Activated CD4-positive, CD25-positive, alpha-beta regulatory T cell (primary cell): Measurements from ENCODE around the gene LGI4.

Experiments
- DNase-seq, 4 experiments: peaks; one replicate each; lab custom pipeline; 2025; lab: John Stamatoyannopoulos, UW

The LGI4 gene

DNA sequence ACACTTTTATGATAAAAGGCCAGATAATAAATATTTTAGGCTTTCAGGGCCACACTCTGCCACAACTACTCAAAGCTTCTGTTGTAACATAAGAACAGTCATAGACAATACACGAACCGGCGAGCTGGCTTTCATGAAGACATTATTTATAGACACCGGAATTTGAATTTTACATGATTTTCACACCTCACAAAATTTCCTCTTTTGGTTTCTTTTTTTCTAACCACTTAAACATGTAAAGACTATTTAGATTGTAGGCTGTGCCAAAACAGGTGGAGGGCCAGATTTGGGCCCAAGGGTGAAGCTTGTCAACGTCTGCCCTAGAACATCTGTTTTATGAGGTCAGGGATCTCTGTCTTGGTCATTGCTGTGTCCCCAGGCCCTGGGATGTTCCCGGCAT lies 48.9 kb downstream of the LGI4 start:
- no peak for DNase-seq

DNA sequence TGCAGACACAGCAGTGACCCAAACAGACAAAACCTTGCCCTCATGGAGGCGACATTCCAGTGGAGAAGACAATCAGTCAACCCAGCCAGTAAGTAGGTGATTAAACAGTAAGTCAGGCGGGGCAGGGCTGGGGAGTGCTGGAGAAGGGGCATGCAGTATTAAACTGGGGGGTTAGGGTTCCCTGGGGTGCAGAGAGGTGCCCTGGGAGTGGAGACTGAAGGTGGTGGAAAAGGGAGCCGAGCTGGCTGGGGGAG lies 50.4 kb downstream of the LGI4 start:
- DNase-seq = no peak

DNA sequence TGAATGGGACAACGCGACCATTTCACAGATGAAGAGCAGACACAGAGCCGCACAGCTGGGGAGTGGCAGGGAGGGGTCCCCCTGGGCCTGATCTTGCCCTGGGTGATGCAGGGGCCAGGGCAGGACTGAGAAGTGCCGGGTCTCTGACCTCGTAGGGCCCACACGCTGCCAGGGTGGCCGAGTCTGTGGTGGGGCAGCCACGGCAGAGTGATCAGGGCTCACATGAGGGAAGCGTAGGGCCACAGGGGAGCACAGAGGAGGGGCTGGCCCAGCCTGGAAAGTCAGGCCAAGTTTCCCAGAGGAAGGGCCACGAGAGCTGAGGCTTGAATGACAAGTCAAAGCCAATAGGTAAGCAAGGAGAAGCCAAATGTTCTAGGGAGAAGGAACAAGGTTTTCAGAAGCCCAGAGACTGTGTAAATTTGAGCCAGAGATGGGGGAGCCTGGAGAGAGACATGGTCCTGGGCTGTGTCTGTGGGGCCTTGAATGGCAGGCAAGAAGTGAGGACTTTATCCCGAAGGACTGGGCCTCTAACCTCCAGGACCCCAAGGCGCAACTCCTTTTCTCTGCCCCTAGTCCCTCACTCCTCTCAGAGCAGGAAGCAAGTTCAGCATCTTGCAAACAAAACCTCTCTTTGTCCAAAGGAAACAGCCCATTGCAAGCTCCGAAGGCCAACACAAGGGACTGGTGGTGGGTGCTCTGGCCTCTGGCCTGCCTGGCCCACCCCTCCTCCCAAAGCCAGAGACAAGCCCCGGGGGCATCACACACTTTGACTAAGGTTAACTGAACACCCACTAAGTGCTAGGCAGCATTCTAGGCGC lies 51.0 kb downstream of the LGI4 start:
- DNase-seq = no peak

DNA sequence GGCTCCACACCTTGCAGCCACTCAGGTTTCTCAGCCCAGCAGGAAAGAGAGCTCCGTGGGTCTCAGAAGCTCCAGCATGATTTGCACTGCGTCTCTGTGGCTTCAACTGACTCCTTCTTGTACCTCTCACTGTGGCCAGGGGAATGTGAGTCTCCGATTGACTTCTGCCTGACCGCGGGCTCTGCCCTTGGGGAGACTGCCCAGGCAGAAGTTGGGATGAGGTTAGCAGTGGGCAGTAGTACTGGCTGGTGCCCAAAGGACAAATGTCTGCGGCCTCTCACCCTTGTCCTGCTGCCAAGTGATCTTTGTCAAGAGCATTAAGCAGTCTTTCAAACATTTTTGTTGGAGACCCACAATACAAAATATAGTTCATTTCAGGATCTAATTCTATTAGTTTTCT lies 53.7 kb downstream of the LGI4 start:
- DNase-seq = no peak

DNA sequence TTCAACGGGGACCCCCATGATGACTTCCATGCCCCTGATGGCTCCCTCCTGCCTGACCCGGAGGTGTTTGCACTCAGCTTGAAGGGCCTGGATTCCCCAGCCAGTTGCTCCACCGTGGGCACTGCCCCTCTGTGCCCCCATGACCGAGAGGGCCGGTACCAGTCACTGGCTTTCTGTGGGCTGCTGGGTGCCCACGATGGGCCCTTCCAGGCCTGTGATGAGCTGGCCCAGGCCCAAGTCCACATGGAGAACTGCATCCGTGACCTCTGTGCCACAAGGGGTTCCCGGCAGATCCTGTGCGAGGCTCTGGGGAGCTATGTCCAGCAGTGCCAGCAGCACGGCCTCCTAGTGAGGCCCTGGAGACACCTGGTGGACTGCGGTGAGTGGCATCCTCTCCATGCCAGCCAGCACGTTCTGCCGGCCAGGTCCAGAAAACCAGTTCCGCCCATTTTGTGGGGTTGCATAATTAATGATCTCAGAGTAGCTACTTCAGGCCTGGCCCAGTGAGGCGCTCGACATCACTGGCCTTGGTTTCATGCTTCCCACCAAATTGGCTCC lies 54.2 kb downstream of the LGI4 start:
- no peak for DNase-seq

DNA sequence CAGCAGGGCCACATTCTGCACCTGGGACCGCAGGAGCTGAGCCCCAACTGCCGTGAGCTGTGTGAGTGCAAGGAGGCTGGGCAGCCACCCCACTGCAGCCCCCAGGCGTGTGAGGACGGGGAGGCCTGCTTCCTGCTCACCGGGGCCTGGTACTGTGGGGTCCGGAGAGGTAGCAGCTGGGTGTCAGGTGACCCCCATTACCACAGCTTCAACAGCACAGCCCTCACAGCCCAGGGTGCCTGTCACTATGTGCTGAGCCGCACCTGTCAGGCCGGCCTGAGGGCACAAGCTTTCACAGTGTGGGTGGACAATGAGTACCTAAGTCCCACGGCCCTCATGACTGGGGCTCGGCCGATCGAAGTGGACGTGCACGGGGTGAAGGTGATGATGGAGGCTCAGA lies 55.0 kb downstream of the LGI4 start:
- no peak for DNase-seq

DNA sequence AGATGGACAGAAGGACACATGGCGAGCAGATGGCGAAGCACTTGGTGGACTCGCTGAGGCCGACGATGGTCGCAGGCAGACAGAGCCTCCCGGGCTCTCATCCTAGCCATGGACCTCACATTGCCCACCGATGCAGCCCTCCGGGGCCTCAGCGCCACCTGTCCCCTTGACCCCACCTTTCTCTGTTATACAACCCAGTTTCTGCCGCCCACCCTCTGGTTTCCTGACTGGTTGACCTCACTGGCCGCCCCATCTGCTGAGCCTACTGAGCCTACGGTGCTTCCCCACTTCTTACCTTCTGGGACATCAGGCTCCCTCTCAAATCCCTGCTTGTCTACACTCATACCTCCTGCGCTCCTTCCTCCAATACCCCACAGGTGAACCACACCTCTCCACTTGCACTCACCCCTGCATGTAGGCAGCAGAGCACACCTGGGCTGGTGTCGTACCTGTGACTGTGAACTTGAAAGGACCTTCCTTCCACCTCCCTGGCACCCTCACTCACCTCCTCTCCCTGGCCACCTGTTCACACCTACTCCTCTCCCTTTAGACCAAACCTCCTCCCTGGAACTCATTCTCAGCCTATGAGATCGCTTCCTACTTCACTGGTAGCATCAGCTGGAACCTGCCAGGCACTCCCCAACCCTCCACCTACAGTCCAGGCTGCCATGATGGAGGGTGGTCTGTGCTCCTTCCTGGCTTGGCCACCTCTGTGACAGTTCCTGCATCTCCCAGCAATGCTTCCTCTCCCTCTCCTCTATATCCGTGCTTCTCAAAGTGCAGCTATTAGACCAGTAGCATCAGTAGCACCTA lies 57.2 kb downstream of the LGI4 start:
- DNase-seq = no peak

DNA sequence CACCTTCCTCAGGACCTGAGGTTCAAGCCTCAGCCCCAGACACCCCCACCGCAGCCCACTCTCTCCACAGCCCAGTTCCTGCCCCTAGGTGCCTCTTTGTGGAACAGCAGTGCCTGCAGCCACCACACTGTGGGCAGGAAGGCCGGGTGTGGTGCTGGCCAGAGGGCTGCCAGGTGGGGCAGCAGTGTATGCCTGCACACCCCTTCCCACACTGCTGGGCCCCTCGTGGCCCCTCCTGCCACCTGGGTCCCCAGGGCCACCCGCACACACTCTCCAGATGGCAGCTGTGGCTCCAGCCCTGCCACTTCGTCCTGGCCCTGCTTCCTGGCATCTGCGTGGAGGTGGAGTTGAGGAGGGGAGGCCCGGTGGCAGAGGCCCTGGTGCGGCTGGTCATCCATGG lies 58.2 kb downstream of the LGI4 start:
- DNase-seq = no peak

DNA sequence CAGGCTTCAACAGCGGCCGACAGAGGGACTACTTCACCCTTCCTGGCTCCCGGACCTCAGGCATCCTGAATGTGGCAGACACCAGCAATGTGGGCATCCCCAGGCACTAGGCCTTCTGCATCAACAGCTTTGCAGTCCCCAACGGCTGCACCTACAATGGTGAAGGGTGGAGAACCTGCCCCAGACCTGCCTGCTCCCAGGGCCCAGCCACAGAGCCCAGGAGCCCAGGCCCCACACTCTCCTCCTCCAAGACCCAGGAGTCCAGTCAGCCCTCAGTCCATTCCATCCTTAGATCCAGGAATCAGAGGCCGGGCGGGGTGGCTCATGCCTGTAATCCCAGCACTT lies 58.9 kb downstream of the LGI4 start:
- no peak for DNase-seq

DNA sequence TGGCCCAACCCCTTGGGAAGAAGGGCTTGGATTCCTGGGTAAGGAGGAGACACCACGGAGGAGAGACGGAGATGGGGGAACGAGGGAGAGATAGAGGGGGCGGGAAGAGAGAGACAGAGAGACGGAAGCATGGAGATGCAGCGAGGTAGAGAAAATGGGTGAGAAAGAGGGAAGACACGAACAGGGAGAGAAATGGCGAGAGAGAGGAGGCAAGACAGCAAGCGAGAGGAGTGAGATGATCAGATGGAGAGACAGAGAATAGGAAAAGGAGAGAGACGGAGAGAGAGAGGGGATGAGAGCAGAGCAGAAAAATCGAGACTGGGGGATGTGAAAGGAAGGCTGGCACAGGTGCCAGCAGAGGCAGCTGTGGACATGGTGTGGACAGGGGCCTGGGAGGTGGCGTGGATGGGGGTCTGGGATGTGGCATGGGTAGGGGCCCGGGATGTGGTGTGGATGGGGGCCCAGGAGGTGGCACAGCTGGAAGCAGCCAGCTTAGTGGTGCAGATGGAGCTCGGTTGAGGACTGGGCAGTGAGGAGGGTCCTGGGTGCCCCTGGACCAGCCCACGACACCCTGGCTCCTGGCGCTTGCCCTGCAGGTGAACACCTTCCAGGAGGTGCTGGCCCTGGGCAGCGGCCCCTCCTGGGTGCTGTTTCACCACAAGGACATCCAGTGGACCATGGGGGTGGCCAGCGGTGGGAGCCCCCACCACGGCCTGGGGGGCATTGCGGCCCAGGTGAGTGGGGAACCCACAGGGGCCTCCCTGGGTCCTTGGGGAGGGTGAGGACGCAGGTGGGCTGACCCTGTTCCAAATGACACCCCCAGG lies 59.4 kb downstream of the LGI4 start:
- no peak for DNase-seq
